Fibroblast of villous mesenchyme (primary cell): ENCODE results near the gene KCNA3. TPM values are rescaled to one million over a fixed set of nuclear protein-coding genes. Genes with fewer than 3 reads are reported as not detected.

ENCODE experiments used
- DNase-seq: peaks from one replicate; pipeline ENCODE4 v3.0.0-alpha.2; 2010; ENCODE audit warnings: low read depth
- H3K4me3 ChIP-seq: 2 replicates; pipeline ENCODE4 v1.5.1; 2011; ENCODE audit warnings: low read depth, mild to moderate bottlenecking, low read length
- CTCF ChIP-seq: IDR thresholded peaks from 2 replicates; pipeline ENCODE4 v1.5.1; 2012; ENCODE audit warnings: low read depth, mild to moderate bottlenecking, low read length; ENCODE audit not compliant: insufficient read depth
- total RNA-seq: library from RNA; depleted of rRNA; stranded (reverse); fragments of >200 nt; gene quantifications from 2 replicates; pipeline ENCODE4 v1.2.3, GENCODE V29; 2012

Gene KCNA3
- total RNA-seq, 1 donor: under 0.01 TPM

- H3K4me3 ChIP-seq: no peak overlapping the region
- TF ChIP-seq CTCF: no peak
- peak; percentile 59 for DNase-seq
Measured at GRCh38 chr1:110645821-110646735, 28.7 kb downstream of the KCNA3 start.

- DNase-seq: no peak
- TF ChIP-seq CTCF: no peak
- no peak overlapping the region for H3K4me3 ChIP-seq
Measured at GRCh38 chr1:110645211-110645610, 29.5 kb downstream of the KCNA3 start.

GRCh38 chr1:110643879-110644472 lies 30.8 kb downstream of the KCNA3 start:
- DNase-seq: no peak
- TF ChIP-seq CTCF: no peak
- H3K4me3 ChIP-seq: no peak overlapping the region

- TF ChIP-seq CTCF: no peak
- no peak overlapping the region for H3K4me3 ChIP-seq
- DNase-seq: no peak
Measured at GRCh38 chr1:110639724-110640386, 34.9 kb downstream of the KCNA3 start.

- no peak for TF ChIP-seq CTCF
- DNase-seq: no peak
- no peak overlapping the region for H3K4me3 ChIP-seq
Measured at GRCh38 chr1:110638556-110638955, 36.2 kb downstream of the KCNA3 start.

GRCh38 chr1:110638058-110638457 lies 36.7 kb downstream of the KCNA3 start:
- DNase-seq: no peak
- no peak overlapping the region for H3K4me3 ChIP-seq
- no peak for TF ChIP-seq CTCF
